Prostate gland (tissue), 2 donors: Measurements from ENCODE around the gene MED17. TPM values are rescaled to one million over a fixed set of nuclear protein-coding genes. Genes with fewer than 3 reads are reported as not detected.

Experiments
- DNase-seq: peaks from one replicate; pipeline ENCODE4 v3.0.0-alpha.2; 2019; ENCODE audit warnings: low spot score
- H3K27ac ChIP-seq, 2 donors: fragments of 200-600 bp; sonication (generic); 2 replicates each; pipeline ENCODE4 v1.5.1; 2017 to 2019
- H3K27me3 ChIP-seq: fragments of 200-600 bp; sonication (generic); replicated peaks from 2 replicates; pipeline ENCODE4 v1.5.1; 2019; ENCODE audit not compliant: insufficient read depth
- H3K36me3 ChIP-seq, 2 donors: fragments of 200-600 bp; sonication (generic); 1 replicate in 1 of 2; 2 replicates in 1 of 2; pipeline versions ENCODE4 v1.5.1 to v1.8.1; 2017 to 2019
- H3K4me1 ChIP-seq: fragments of 200-600 bp; sonication (generic); replicated peaks from 2 replicates; pipeline ENCODE4 v1.5.1; 2019
- H3K4me3 ChIP-seq, 2 donors: fragments of 200-600 bp; sonication (generic); 2 replicates each; pipeline ENCODE4 v1.5.1; 2017 to 2019
- H3K9me3 ChIP-seq: fragments of 200-600 bp; sonication (generic); 2 replicates; pipeline ENCODE4 v1.5.1; 2017
- CTCF ChIP-seq, 4 experiments: fragments of 200-600 bp in 2 of 4; fragments of 450-650 bp in 2 of 4; sonication (generic) in 2 of 4; IDR thresholded peaks; 1 replicate in 3 of 4; 2 replicates in 1 of 4; pipeline ENCODE4 v1.5.1; 2016 to 2019; ENCODE audit warnings: antibody characterized with exemption in 4 of 4, mild to moderate bottlenecking in 2 of 4, moderate library complexity in 2 of 4
- POLR2A ChIP-seq: fragments of 450-650 bp; IDR thresholded peaks from one replicate; pipeline ENCODE4 v1.6.1; 2016; ENCODE audit warnings: antibody characterized with exemption, mild to moderate bottlenecking
- POLR2AphosphoS5 ChIP-seq: sonication (generic); formaldehyde crosslinking; IDR thresholded peaks from one replicate; pipeline ENCODE4 v1.6.1; 2017; ENCODE audit warnings: antibody characterized with exemption
- WGBS: methylation state at CpG from one replicate; pipeline ENCODE4 v1.1.5; 2018; 5-methylcytosine and 5-hydroxymethylcytosine counted together
- intact Hi-C: fragments of 100-400 bp; cut with DNase I; formaldehyde crosslinking; loops from one replicate; pipeline ENCODE4 v1.14.2; 2022
- total RNA-seq, 2 donors: library from RNA; depleted of rRNA; stranded (reverse); fragments of >200 nt; gene quantifications; one replicate each; pipeline ENCODE4 v1.1.0, GENCODE V29; 2016

MED17 gene
- 10 to 100 TPM; 22.4 to 31.4 TPM for total RNA-seq

DNA sequence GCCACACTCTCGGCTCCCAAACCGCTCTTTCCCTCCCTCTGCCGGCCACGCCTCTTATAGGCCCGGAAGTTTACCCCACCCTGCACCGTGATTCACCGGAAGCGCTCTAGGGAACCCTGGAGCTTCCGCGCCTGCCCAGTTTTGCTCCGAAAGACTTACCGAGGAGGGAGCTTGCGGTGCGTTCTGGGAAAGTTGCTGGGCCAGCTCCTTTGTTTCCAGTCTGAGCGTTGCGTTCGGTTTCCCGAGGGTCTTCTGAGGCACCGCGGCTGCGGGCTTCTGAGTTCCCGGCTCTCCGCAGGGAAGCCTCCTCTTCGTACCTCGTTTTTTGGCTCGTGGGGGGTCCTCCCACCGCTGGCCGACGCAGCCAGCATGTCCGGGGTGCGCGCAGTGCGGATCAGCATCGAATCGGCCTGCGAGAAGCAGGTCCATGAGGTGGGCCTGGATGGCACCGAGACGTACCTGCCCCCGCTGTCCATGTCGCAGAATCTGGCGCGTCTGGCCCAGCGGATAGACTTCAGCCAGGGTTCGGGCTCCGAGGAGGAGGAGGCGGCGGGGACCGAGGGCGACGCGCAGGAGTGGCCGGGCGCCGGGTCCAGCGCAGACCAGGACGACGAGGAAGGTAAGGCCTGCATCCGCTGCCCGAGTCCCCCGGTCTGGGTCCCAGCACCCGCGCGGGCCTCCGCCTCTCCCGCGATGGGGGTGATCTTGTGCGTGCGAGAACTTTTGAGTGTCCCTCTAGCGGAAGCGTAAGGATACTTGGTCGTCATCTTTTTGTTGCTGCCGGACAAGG lies at the start of gene MED17:
Gene MED17, plus strand, starts transcription at position 138 of the 790 bp plus-strand sequence. Its CDS starts 232 bp downstream, at position 370.
- peak within 1 kb of the TSS; percentile 92 to 96 for H3K27ac ChIP-seq
- under 1% methylated on average over 72 of the region's 72 CpGs for WGBS
- peaks cover 10% of the 10 kb centered on the region for H3K4me1 ChIP-seq
- H3K9me3 ChIP-seq = no peaks in the 10 kb centered on the region
- peak; percentile 92 for DNase-seq
- H3K36me3 ChIP-seq = no peaks in the 10 kb centered on the region
- peak within 1 kb of the TSS; percentile 86 to 93 for H3K4me3 ChIP-seq
- H3K27me3 ChIP-seq = no peaks in the 10 kb centered on the region
- TF ChIP-seq POLR2AphosphoS5 (peak; percentile 98), CTCF (IDR thresholded peaks at IDR 0.05) (peak in 3 of 4 experiments; percentile 45 to 65 (median 56)), POLR2A (peak; percentile 88)
- intact Hi-C loops = loop anchor here (5.0 to 10.0 kb wide), 2 partner anchors 42 to 120 kb away; partner anchors contain the start of genes C11orf54, CEP295 and TAF1D

DNA sequence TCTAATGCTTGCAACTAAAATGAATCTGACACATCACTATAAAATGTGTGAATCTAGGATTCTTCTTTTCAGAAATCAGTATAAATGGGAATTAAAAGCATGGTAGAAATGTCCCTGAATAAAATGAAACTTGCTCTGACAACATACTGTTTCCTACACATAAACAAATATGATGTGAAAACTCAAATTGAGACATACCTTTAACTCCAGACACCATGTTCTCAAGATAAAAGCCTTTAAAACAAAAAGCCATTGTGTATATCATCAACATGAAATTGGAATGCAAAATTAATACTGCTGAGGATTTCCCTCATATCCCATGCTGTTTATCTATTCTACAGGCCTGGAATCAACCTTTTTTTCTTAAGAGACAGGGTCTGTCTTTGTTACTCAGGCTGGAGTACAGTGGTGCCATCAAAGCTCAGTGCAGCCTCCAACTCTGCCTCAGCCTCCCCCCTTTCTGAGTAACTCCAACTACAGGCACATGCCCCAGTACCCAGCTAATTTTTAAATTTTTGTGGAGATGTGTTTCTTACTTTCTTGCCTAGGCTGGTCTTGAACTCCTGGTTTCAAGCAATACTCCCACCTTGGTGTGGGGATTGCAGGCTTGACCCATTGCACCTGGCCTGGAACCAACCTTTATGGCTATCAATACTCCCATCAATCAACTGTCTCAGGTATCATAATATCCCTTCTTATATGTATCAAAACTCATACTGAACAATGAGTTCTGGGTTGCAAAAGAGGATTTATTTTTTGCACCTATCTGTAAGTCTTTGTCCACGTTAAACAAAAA lies 49.5 kb upstream of the MED17 start:
- WGBS = 90% methylated on average over 1 of the region's 1 CpG
- Histone ChIP-seq H3K4me3 (no peak overlapping the region), H3K27me3 (no peaks in the 10 kb centered on the region), H3K4me1 (peaks cover 3% of the 10 kb centered on the region), H3K36me3 (peaks cover 3 to 5% of the 10 kb centered on the region in 2 donors), H3K27ac (no peak overlapping the region), H3K9me3 (no peaks in the 10 kb centered on the region)
- TF ChIP-seq POLR2A (no peak), POLR2AphosphoS5 (no peak), CTCF (IDR thresholded peaks at IDR 0.05) (no peak)
- DNase-seq = no peak
- intact Hi-C loops = no loop called here

DNA sequence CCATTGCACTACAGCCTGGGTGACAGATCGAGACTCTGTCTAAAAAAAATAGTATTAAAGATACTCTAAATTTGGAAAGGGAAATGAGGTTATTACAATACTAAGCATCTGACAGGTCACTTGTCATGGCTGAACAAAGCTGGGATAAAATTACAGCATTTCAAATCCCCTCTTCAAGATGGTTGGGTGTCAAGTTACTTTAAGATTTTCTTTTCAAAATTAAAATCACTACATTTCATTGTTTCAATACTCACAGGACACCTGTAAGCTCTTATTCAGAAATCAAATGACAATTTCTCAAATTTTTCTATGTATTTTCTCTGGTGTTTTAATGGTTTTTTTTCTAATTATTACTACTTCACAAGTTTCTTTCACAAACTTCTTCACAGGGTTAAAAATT lies 48.5 kb upstream of the MED17 start:
- Histone ChIP-seq H3K9me3 (no peaks in the 10 kb centered on the region), H3K4me1 (peaks cover 3% of the 10 kb centered on the region), H3K27me3 (no peaks in the 10 kb centered on the region), H3K4me3 (no peak overlapping the region), H3K36me3 (peaks cover 3 to 5% of the 10 kb centered on the region in 2 donors), H3K27ac (no peak overlapping the region)
- no peak for DNase-seq
- 83% methylated on average over 1 of the region's 1 CpG for WGBS
- intact Hi-C loops = no loop called here
- TF ChIP-seq POLR2A (no peak), POLR2AphosphoS5 (no peak), CTCF (IDR thresholded peaks at IDR 0.05) (no peak)

DNA sequence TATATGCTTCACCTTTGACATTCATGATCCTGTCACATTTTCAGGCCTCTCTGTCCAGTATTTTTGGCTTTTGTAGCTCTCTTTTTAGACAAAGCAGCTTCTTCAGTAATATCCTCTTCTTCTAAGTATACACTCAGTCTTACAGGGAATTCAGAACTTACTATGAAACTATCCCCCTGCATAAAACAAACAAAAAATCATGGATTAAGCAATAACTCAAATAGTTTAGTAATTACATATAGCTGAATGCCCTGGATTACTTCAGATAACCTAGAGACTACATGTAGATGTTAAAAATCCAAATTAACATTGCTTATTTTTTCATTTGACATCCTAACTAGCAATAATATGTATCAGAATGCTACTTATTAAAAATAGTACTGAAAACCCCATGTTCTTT lies 48.0 kb upstream of the MED17 start:
- intact Hi-C loops = no loop called here
- H3K36me3 ChIP-seq = peaks cover 3 to 5% of the 10 kb centered on the region in 2 donors
- no peak overlapping the region for H3K27ac ChIP-seq
- no peak for TF ChIP-seq CTCF (IDR thresholded peaks at IDR 0.05)
- TF ChIP-seq POLR2AphosphoS5 = no peak
- TF ChIP-seq POLR2A = no peak
- DNase-seq = no peak
- peaks cover 3% of the 10 kb centered on the region for H3K4me1 ChIP-seq
- no peaks in the 10 kb centered on the region for H3K27me3 ChIP-seq
- H3K9me3 ChIP-seq = no peaks in the 10 kb centered on the region
- H3K4me3 ChIP-seq = no peak overlapping the region
